Fibroblast of gingiva (primary cell): Measurements from ENCODE around the gene FAM163A.
A peak's percentile ranks its signal among the peaks of the same experiment; 100 is the strongest.

Experiments used
- DNase-seq: peaks from one replicate; pipeline ENCODE4 v3.0.0-alpha.2; 2011; ENCODE audit warnings: low read depth

The FAM163A gene

DNA sequence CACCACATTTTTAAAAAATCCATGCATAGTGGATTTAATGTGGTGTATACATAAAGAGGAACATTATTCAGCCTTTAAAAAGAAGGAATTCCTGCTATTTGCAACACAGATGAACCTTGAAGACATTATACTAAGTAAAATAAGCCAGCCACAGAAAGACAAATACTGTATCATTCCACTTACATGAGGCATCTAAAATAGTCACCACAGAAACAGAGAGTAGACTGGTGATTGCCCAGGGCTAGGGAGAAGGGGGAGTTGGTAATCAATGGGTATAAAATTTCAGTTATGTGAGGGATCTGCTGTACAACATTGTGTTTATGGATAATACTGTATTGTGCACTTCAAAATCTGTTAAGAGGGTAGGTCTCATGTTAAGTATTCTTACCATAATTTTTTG, 10.0 kb downstream of the FAM163A start:
- DNase-seq: no peak

DNA sequence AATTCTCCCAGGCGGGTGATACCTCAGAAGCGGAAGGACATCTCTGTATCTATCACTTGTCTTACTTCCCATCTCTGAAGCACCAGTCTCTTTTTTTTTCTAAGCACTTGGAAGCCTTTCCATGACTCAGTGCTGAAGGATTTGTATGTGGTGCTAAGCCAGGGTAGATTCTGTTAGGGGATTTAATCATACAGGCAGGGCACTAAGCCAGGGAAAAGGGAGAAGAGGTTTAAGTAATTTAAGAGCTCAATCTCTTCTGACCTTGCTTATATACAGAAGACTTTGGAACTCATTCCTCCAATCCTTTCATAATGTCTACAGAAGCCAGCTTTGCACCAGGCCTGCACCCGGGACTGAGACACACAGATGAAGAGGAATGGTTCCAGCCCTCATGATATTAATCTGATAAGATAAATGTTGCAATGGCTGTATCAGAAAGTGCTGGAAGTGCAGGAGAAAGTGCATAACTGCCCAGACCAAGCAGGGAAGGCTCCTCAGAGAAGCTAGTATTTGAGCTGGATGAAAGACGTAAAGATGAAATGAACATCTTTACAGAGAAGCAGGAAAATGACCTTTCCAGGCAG, 11.0 kb downstream of the FAM163A start:
- DNase-seq: peak; percentile 65

DNA sequence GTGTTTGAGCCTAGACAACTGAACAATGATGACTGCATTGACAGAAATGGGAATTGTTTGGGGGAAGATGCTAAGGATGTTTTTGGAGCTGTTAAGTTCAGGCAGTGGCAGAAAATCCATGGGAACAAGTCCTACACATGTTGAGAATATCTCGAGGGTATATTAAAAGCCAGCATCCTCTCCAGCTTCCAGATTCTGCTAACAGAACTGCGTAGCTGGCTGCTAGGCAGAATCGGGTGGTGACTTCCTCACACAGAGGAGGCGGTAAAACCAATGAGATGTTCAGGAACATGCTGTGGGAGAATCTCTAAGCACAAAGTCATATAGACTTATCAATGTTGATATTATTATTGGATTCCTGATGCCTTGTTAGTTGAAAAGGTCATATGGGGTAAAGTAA, 14.8 kb downstream of the FAM163A start:
- DNase-seq: no peak

DNA sequence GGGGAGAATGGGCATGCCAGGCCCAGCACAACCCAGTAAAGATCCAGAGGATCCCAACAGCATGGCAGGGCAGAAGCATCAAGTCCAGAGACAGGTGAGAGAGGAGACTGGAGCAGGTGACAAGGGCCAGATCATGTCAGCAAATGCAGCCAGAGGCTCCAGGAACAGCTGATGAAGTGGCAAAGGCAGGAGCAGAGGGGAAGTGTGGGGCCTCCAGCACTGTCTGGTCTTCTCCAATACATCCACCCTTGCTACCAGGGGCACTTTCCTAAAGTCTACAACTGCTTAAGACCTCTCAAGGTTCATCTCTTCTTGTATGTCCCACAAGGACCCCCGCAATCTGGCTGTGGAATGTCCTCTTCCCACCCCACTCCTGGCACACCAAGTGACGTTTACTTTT, 17.4 kb downstream of the FAM163A start:
- DNase-seq: no peak

DNA sequence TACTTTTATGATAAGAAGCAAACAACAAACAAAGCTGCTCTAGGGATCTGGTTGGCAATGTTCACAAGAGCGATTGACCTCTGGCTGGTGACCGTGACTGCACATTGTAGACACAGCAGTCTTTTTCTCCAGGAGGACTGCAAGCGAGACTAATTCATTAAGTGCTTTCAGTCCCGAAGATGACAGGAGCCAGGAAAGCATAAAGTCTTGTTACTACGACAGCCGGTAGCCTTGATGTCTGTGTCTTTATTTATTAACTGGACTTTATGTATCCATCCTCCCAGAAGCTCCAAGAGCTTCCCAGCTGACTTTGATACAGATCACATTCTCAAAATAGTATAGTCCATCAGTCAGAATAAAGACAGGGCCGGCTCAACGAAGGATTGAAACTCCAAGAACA, 18.2 kb downstream of the FAM163A start:
- DNase-seq: no peak

DNA sequence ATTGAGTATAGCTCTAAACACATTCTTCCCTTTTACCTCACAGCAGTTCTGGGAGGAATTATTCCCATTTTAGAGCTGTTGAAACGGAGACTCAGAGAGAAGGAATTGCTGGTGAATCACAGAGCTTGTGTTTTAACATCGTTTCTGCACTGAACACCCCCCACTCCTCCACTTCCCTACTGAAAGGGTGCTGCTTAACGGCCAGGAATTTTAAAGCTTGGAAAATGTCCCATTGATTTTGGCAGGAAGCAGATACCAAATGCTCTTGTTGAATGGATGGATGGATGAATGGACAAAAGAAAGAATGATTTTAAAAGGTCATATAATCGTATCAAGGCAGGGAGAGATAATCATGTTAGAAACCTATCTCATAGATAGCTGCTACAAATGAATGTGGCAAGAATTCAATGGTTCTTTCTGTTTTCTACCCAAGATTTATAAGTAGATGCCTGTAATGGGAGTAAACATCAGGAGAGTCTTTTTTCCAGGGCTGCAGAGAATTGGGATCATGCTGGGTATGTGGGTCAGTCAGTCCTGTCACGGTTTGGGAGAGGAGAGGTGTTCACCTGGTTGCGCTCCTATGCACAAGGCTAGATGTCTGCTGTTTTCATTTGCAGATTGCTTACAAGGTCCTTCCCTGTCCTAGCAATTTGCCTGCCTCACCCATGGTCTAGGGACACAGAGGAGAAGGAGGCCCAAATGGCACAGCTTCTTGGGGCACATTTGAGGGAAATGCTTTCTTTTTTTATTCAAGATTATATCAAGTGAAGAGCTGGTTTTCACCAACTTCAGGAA, 19.0 kb downstream of the FAM163A start:
- DNase-seq: no peak

DNA sequence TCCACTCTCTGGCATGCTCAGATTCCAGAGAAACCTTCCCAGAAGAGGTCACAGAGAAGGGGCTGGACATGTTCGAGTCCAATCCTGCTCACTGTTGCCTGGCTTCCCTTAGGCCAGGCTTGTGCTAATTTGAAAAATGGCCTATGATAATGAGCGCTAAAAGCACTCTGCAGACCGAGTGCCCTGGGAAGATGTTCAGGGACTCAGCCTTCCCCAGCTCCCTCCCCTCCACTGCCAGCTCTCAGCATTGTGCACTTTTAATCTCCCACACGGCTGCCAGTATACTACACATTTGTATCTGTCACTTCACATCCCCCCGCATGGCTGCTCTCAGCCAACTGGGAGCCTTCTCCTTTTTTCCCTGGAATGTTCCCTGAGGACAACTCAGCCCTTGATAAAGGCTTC, 24.1 kb downstream of the FAM163A start:
- no peak for DNase-seq

DNA sequence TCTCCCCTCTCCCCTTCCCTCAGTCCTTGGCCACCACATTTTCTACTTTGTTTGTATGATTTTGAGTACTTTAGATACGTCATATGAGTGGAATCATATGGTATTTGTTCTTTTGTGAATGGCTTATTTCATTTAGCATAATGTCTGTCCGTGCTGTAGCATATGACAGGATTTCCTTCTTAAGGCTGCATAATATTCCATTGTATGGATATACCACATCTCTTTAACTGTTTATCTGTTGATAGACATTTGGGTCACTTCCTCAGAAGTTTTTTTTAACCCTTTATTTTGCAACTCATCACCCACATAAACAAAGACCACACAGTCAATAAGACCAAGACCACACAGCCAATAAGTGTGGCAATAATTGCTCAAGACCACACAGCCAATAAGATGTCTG, 24.9 kb downstream of the FAM163A start:
- DNase-seq: no peak

DNA sequence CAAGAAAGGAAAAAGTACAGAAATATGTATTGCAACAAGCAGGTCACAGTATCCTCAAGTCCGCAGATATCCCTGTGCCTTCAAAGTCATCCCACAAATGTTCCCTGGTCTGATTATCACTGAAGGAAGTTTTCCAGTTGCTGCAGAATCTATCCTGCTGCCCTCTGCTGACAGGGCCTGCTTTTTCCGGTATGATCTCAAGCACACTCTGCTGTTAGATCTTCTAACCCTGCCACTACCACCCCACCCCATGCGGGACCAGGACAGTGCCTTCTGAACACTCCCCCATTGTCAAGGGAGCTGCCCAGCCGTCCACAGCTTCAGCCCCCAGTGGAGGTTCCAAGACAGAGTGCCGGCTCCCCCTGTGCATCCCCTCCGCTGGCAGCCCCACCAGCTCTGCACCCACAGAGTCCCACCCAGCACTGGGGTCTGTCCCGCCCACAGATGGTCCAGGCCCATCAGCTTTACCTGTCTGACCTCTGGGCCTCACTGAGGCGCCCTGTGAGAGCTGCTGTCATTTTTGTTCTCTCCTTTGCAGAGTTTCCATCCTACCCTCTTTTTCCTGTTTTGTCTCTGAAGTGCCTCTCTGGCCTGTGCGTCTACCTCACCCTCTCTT, 27.9 kb downstream of the FAM163A start:
- DNase-seq: no peak

DNA sequence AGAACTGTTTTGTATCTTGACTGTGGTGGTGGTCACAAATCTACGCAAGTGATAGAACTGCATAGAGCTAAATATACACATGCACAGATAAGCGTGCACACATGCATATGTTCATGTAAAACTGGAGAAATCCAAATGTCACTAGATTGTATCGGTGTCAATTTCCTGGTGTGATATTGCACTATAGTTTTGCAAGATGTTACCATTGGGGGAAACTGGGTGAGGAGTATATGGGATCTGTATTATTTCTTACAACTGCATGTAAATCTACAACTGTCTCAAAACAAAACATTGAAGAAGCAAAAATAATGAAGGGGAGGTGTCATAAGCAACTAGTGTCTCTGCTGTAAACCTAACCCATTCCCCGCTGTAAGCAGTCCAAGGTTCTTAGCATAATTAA, 30.2 kb downstream of the FAM163A start:
- no peak for DNase-seq

DNA sequence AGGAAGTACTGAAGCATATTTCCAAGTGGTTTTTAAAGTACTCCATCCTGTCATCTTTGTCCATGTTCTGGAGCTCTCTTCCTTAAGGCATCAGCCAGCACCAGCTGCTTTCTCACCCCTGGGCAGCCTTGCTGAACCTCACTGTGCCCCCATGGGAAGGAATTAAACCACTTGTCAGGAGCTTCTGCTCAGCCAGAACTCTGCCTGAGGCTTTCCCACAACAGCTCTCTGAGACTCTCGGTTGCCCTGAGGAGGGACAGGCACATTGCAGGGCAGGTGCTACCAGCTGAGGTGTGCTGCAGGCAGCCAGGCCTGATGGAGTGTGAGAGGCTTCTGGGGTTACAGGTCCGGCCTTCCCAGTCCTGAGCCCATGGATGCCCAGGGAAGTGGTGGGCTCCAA, 30.9 kb downstream of the FAM163A start:
- DNase-seq: no peak

DNA sequence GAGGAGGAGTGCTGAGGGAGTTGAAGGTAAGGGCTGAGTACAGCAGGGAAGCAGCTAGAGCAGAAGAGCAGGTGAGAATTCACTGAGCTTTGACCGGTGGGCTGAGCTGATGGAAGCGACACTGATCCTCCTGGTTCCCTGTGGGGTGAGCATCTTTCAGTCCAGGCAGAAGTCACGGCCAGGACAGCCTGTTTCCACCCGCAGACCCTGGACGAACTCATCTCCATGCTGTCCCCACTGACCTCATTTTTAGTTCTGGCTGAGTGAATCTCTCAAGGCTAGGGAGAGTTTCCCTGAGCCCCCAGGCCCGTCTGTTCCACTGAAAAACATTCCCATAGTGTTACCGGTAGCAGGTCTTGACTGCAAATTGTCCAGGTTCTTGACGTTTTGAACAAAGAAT, 31.5 kb downstream of the FAM163A start:
- no peak for DNase-seq

DNA sequence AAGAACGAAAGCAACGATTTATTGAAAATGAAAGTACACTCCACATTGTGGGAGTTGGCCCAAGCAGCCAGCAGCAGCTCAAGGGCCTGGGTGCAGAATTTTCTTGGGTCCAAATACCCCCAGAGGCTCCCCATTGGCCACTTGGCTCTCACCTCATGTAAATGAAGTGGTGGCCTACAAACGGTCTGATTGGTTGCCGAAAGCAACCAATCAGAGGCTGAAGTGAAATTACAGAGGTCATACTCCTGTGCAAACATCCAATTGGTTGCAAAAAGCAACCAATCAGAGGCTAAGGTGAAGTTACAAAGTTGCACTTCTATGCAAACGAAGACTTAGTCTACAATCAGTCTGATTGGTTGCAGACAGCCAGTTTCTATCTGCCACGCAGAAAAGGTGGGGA, 31.9 kb downstream of the FAM163A start:
- no peak for DNase-seq

DNA sequence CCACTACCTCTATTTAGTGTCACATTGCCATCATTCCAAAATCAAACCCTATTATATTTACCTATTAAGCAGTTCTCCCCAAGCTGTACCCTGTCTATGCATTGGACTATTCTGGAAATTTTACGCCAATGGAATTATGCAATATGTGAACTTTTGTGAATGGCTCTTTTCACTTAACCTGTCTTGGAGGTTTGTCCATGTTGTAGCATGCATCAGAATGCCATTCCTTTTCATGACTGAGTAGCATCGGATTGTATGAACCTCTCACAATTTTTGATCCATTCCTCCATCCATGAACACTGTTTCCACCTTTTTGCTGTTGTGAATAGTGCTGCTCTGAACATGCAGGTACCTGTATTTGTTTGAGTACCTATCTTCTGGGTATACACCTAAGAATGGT, 33.7 kb downstream of the FAM163A start:
- DNase-seq: no peak

DNA sequence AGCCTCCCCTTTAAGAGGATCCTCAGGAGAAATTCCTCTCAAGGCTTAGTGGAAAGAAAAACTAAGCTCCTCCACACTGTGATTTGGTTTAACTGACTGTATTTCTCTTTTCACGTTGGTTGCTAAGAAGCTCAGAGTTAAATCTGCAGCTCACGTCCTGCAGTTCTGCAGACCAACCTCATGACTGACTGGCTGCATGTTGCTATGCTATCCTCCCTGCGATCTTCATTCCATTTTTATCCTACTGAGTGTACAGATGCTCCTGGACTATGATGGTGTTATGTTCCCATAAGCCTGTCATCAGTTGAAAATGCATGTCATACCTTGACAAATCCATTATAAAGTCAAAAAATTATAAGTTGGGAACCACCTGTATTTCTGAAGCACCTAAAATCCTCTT, 34.6 kb downstream of the FAM163A start:
- DNase-seq: no peak

DNA sequence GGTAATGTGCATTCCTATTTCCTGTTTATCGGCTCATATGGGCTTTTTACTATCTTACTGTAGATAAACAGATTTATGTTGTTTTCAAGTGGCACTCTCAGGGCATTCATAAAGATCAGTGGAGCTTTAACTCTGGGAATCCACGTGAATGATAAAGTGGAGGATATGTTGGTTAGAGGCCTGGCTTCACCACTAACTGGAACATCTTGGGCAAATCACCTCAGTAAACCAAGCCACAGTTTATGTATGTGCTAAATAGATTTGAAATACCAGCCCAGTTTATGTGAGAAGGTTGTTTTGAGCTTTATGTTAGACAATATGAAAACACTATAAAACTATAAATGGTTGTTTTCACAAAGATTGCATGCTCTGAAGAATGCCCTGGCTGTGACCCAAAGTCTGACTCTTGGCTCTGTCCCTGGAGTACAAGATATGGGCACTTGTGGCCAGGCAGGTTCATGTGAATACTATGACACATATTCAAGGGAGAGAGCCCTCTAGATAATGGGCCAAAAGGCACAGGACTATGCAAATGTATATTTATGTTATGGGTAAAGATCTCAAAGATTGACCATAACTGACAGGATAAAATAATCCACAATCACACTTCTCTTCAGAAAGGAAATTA, 36.7 kb downstream of the FAM163A start:
- no peak for DNase-seq

DNA sequence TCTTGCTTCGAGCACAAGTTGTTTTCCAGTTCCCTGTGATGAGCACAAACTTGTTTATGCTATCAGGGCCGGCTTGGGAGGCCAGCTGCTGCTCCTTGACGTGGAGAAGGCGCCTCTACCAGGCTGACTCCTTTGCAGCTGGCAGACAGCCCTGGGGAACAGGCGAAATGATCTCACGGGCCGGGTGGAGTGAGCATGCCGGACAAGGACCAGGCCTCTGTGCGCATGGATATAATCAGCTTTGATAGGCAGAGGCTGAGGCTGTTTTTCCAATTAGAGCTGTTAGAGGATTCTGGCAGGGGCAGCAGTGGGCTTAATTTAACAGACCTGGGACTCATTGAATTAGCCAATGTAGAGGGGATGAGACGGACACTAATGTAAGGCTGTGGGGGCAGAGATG, 38.9 kb downstream of the FAM163A start:
- DNase-seq: no peak

DNA sequence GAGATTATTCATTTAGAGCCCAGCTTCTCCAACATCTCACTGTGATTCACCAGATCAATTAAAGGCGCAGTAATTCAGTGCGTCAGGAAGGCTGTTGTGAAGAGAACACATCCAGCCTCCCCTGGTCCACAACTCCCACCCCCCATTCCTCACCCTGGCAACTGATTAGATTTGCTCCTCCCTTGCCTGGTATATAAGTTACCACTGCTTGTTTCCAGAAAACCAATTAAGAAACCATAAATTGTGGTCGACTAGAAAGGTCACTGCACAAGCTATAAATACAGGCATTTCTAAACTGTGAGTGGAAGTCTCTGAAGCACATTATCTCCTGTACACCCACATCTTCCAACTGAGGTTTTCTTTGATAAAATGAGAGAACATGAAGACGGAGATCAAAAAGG, 41.9 kb downstream of the FAM163A start:
- DNase-seq: no peak

DNA sequence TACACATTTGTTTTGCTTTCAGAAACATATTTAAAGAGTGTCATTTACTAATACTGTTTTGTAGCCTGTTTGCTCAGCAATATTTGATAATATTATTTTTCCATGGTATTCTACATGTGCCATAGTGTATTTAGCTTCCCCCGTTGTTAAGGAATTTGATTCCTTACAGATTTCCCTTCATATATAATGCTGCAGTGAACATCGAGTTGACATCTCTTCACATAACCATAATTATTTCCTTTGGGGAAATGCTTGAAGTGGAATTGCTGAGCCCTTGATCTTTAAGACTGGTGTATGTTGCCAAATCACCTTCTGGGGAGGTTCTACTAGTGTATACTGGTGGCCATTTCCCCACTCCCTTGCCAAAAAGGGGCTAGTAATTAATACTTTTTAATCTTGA, 42.6 kb downstream of the FAM163A start:
- DNase-seq: no peak

DNA sequence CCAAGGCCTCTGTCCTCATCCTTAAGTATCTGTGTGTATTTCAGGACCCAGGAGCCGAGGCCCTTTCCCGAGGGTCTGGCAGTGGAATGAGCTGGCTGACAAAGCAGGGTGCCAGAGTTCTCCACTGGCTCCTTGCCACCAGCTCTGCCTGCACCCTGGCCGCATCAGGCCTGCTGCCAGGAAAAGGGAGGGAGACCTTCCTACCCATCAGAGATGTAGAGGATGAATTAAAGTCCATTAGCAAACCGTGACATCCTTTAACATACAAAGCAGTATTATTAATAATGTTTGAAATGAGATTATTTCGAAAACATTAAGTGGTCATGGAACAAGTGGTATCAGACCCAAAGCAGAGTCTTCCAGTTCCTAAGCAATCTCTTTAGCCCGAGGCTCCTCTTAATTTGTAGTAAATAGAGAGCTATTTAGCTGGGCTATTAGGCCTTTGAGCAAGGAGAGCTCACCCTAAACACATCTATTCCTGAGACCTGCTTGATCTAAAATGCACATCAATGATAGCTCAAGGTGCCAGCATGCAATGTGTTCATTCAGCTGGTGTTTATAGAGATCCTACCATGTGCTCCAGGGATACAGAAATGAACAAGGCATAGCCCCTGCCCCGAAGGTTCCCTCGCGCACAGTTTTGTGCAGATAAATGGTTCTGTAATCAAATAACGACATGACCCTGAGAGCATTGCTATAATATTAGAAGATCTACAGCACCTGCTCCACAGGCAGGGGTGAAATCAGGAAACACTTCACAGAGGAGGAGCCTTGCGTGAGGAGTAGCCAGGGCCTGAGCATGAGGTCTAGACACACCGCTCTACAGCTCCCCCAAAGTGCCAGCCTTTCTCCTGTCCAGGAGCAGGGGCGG, 44.0 kb downstream of the FAM163A start:
- no peak for DNase-seq

DNA sequence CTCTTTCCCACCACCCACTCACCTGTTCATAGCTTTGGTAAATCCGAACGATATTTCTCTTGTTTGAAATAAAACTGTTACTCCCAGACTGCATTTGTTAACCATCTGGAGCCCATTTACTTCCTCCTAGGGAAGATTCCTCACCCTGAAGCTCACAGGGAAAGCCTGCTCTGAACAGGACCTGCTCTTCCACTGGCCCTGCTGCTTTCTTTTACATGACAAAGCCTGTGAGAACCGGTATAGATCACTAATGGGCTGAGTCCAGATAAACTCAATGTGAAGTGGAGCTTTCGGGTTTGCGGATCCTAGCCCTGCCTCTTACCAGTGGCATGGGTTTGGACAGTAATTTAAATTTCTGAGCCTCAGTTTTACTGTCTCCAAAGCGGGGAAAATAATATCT, 45.2 kb downstream of the FAM163A start:
- DNase-seq: no peak

DNA sequence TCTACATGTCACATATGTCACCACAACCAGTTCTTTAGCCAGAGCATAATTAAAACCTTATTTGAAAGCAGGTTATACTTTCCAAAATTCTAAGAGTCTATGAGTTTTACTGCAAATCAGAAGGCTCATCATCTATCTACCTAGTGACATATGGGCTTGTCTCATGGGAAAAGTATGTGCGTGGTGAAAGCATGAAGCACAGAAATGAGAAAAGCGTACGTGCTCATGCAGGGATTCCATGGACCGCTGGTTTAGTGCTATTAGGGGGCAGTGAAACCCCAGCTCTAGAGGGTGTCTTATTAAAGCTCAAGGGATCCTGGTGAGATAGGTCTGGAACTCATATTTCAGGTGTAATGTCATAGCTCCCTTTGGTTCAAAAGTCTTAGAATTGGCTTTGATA, 50.2 kb downstream of the FAM163A start:
- DNase-seq: no peak
